Esophagus squamous epithelium (tissue), 5 donors: ENCODE data around the gene MROH2B. TPM values are rescaled to one million over a fixed set of nuclear protein-coding genes. Genes with fewer than 3 reads are reported as not detected.

Source experiments
- DNase-seq: peaks from one replicate; lab custom pipeline; 2025; lab: John Stamatoyannopoulos, UW
- H3K27ac ChIP-seq, 4 donors: fragments of 200-600 bp; sonication (generic); one replicate each; pipeline ENCODE4 v1.5.1; 2016 to 2019; ENCODE audit warnings: mild to moderate bottlenecking in 1 of 4
- H3K27me3 ChIP-seq, 4 donors: fragments of 200-600 bp; sonication (generic); 1 replicate in 3 of 4; 2 replicates in 1 of 4; pipeline versions ENCODE4 v1.5.1 to v1.6.0; 2017 to 2021; ENCODE audit warnings: antibody characterized with exemption in 1 of 4
- H3K36me3 ChIP-seq, 3 donors: fragments of 200-600 bp; sonication (generic); one replicate each; pipeline ENCODE4 v1.5.1; 2016 to 2019
- H3K4me1 ChIP-seq, 3 donors: fragments of 200-600 bp; sonication (generic); one replicate each; pipeline ENCODE4 v1.5.1; 2017 to 2019
- H3K4me3 ChIP-seq, 4 donors: fragments of 200-600 bp; sonication (generic); 1 replicate in 3 of 4; 2 replicates in 1 of 4; pipeline ENCODE4 v1.5.1; 2016 to 2019; ENCODE audit warnings: mild to moderate bottlenecking in 2 of 4, moderate library complexity in 1 of 4
- H3K9me3 ChIP-seq, 3 donors: fragments of 200-600 bp; sonication (generic); one replicate each; pipeline ENCODE4 v1.5.1; 2016 to 2019
- CTCF ChIP-seq, 6 experiments: fragments of 450-650 bp in 4 of 6; fragments of 200-600 bp in 2 of 6; sonication (generic) in 2 of 6; IDR thresholded peaks; one replicate each; pipeline ENCODE4 v1.5.1; 2016 to 2019; ENCODE audit warnings: antibody characterized with exemption in 6 of 6, mild to moderate bottlenecking in 4 of 6, moderate library complexity in 4 of 6
- POLR2A ChIP-seq, 4 donors: fragments of 450-650 bp; IDR thresholded peaks; one replicate each; pipeline ENCODE4 v1.6.1; 2017; ENCODE audit warnings: antibody characterized with exemption in 4 of 4, mild to moderate bottlenecking in 4 of 4, moderate library complexity in 3 of 4
- WGBS, 2 donors: methylation state at CpG; one replicate each; pipeline ENCODE4 v1.1.5; 2018; 5-methylcytosine and 5-hydroxymethylcytosine counted together
- intact Hi-C: fragments of 100-400 bp; cut with DNase I; formaldehyde crosslinking; loops from one replicate; pipeline ENCODE4 v1.15.0; 2022
- total RNA-seq, 4 donors: library from RNA; depleted of rRNA; stranded (reverse); fragments of >200 nt; gene quantifications; one replicate each; pipeline ENCODE4 v1.1.0, GENCODE V29; 2016
- donor health status: DM: yes; HTN: yes; CAD: no.

The MROH2B gene
- total RNA-seq, 4 donors from 2014 or later = not detected

DNA sequence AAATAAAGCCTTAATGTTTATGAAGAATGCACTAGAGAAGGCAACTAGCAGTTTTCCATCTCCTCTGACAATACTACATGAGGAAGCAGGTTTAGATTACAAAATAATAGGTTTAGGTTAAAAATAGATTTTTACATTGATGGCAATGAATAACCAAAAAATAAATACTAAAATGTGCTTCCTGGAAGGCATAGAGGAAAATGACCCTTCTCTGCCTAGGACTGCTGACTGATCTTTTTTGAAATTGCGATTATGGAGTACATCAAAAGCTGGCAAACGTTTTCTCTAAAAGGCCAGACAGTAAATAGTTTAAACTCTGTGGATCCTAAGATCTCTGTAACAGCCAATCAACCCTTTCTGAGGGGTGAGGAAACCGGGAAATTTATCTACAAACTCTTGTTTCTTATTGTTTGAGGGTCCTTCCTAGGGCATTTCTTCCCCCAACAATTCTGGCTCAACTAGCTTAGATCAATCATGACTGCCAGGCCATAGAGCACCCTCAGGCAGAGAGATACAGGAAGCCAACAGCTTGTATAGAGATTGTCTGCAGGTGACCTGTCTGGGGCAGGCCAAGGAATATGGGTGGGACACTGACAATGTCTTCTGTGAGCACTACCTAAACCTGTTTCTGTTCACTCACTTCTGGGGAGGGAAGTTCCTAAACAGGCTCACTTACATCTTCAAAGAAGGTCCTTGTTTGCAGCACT, 67.3 kb downstream of the MROH2B start:
- Histone ChIP-seq H3K36me3 (no peaks in the 10 kb centered on the region), H3K4me1 (no peaks in the 10 kb centered on the region), H3K4me3 (no peak overlapping the region), H3K27ac (no peak overlapping the region), H3K27me3 (no peaks in the 10 kb centered on the region), H3K9me3 (no peaks in the 10 kb centered on the region)
- TF ChIP-seq POLR2A (IDR thresholded peaks at IDR 0.05) (no peak), CTCF (IDR thresholded peaks at IDR 0.05) (no peak)
- no peak for DNase-seq
- intact Hi-C loops = no loop called here
- WGBS, 2 donors = 35 to 45% methylated on average over 3 of the region's 3 CpGs

GRCh38 chr5:40999966-41000365, 71.2 kb downstream of the MROH2B start:
- DNase-seq = no peak
- WGBS, 2 donors = 84 to 90% methylated on average over 4 of the region's 4 CpGs
- no peaks in the 10 kb centered on the region for H3K9me3 ChIP-seq
- H3K27me3 ChIP-seq = no peaks in the 10 kb centered on the region
- TF ChIP-seq CTCF (IDR thresholded peaks at IDR 0.05) (no peak), POLR2A (IDR thresholded peaks at IDR 0.05) (no peak)
- H3K27ac ChIP-seq = no peak overlapping the region
- intact Hi-C loops = no loop called here
- H3K36me3 ChIP-seq = no peaks in the 10 kb centered on the region
- no peaks in the 10 kb centered on the region for H3K4me1 ChIP-seq
- H3K4me3 ChIP-seq = no peak overlapping the region

- H3K27me3 ChIP-seq = no peaks in the 10 kb centered on the region
- intact Hi-C loops = no loop called here
- TF ChIP-seq CTCF (IDR thresholded peaks at IDR 0.05) (no peak), POLR2A (IDR thresholded peaks at IDR 0.05) (no peak)
- no peak overlapping the region for H3K27ac ChIP-seq
- H3K4me1 ChIP-seq = no peaks in the 10 kb centered on the region
- H3K9me3 ChIP-seq = no peaks in the 10 kb centered on the region
- WGBS, 2 donors = 77 to 82% methylated on average over 1 of the region's 1 CpG
- H3K36me3 ChIP-seq = no peaks in the 10 kb centered on the region
- DNase-seq = no peak
- no peak overlapping the region for H3K4me3 ChIP-seq
Observed at GRCh38 chr5:40999142-40999541, 72.0 kb downstream of the MROH2B start.

DNA sequence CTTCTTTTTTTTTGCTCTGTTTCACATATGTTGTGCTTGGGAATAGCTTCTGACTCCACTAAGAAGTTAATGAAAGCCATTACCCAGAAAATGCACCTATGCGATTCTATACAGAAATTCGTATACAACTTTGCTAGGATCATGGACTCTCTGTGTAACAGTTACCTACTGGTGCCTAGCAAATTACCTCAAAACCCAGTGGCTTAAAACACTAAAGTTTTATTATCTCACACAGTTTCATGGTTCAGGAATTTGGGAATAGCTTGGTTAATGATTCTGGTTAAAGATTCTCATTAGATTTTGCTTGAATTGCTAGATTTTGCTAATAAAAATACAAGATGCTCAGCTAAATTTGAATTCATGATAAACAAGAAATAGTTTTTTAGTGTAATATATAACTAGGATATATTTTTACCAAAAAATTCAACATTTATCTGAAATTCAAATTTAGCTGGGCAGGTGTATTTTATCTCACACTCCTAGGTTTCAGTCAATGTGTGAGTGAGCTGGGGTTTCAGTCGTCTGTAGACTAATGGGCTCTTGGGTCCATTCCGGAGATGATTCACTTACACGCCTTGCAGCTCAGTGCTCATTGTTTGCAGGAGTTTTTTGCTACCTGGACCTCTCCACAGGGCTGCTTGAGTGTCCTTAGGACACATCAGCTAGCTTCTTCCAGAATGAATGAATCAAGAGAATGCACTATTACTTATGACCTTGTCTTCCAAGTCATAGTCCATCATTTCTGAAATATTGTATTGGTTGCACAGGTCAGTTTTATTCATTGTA, 75.1 kb downstream of the MROH2B start:
- intact Hi-C loops = no loop called here
- Histone ChIP-seq H3K36me3 (no peaks in the 10 kb centered on the region), H3K27ac (no peak overlapping the region), H3K9me3 (no peaks in the 10 kb centered on the region), H3K4me1 (peaks cover 0 to 11% (median 9%) of the 10 kb centered on the region in 3 donors), H3K4me3 (no peak overlapping the region), H3K27me3 (no peaks in the 10 kb centered on the region)
- WGBS, 2 donors = 86 to 94% methylated on average over 5 of the region's 5 CpGs
- no peak for TF ChIP-seq CTCF (IDR thresholded peaks at IDR 0.05)
- TF ChIP-seq POLR2A (IDR thresholded peaks at IDR 0.05) = no peak
- no peak for DNase-seq

DNA sequence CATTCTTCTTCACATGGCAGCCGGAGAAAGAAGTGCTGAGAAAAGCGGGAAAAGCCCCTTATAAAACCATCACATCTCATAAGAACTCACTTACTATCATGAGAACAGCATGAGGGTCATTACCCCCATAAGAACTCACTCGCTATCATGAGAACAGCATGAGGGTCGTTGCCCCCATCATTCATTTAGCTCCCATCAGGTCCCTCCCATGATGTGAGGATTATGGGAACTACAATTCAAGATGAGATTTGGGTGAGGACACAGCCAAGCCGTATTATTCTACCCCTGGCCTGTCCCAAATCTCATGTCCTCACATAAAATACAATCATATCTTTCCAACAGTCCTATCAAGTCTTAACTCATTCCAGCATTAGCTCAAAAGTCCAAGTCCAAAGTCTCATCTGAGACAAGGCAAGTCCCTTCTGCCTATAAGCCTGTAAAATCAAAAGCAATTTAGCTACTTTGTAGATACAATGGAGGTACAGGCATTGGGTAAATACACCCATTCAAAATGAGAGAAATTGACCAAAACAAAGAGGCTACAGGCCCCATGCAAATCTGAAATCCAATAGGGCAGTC, 79.1 kb downstream of the MROH2B start:
- H3K9me3 ChIP-seq = no peaks in the 10 kb centered on the region
- no peak overlapping the region for H3K4me3 ChIP-seq
- H3K4me1 ChIP-seq = peaks cover 0 to 23% (median 12%) of the 10 kb centered on the region in 3 donors
- H3K27me3 ChIP-seq = no peaks in the 10 kb centered on the region
- WGBS, 2 donors = 51 to 60% methylated on average over 5 of the region's 5 CpGs
- H3K36me3 ChIP-seq = no peaks in the 10 kb centered on the region
- intact Hi-C loops = no loop called here
- TF ChIP-seq CTCF (IDR thresholded peaks at IDR 0.05) = no peak
- no peak for TF ChIP-seq POLR2A (IDR thresholded peaks at IDR 0.05)
- H3K27ac ChIP-seq = peak overlapping the region in 3 of 4 donors; percentile 8 to 90 (median 80)
- DNase-seq = no peak
